Endothelial cell of umbilical vein (primary cell): ENCODE results near the gene TSPAN9. TPM values are rescaled to one million over a fixed set of nuclear protein-coding genes. Genes with fewer than 3 reads are reported as not detected.
A peak's percentile ranks its signal among the peaks of the same experiment; 100 is the strongest.

Experiments
- BruUV-seq: library from RNA; stranded (reverse); fragments of 400-500 nt; replicated peaks from 2 replicates; lab custom pipeline; 2021; lab: Mats Ljungman, UMichigan
- CTCF ChIA-PET: fragments of 300-600, 350-600 bp; sonication (Branson Sonifier 250); formaldehyde crosslinking; loops from one replicate; lab custom pipeline; 2021; ENCODE audit warnings: antibody characterized with exemption, inconsistent platforms; lab: Charles Lee
- POLR2A ChIA-PET: fragments of 300-600, 350-600 bp; sonication (Branson Sonifier 250); formaldehyde crosslinking; loops from one replicate; lab custom pipeline; 2021; ENCODE audit warnings: antibody characterized with exemption, inconsistent platforms; lab: Charles Lee
- DNase-seq: peaks from one replicate; pipeline ENCODE4 v3.0.0-alpha.2; 2011; ENCODE audit warnings: low read depth, low spot score
- FAIRE-seq: peaks from 2 replicates; lab custom pipeline; 2011; peaks lifted over from hg19 to GRCh38; lab: Jason Lieb, UNC
- H2AFZ ChIP-seq: 2 replicates; pipeline ENCODE4 v1.6.0; 2012; ENCODE audit warnings: low read depth, low read length, control low read depth, inconsistent platforms
- H3K27ac ChIP-seq: 2 replicates; pipeline ENCODE4 v1.5.1; 2011; ENCODE audit warnings: low read depth, mild to moderate bottlenecking, control low read depth, low read length, moderate library complexity; ENCODE audit not compliant: insufficient read depth
- H3K27me3 ChIP-seq, 2 experiments: 2 replicates each; pipeline versions ENCODE4 v1.6.0 to v1.6.1; 2011; ENCODE audit warnings: low read length in 2 of 2, mixed read lengths in 1 of 2; ENCODE audit not compliant: control insufficient read depth in 2 of 2, insufficient read depth in 2 of 2
- H3K36me3 ChIP-seq, 2 experiments: 2 replicates in 1 of 2; 3 replicates in 1 of 2; pipeline ENCODE4 v1.5.1; 2011; ENCODE audit warnings: low read length in 2 of 2, mild to moderate bottlenecking in 1 of 2, moderate library complexity in 1 of 2; ENCODE audit not compliant: control insufficient read depth in 2 of 2, insufficient read depth in 2 of 2; ENCODE audit errors: extremely low read depth in 1 of 2
- H3K4me1 ChIP-seq: 3 replicates; pipeline ENCODE4 v1.5.1; 2011; ENCODE audit warnings: mild to moderate bottlenecking, low read length; ENCODE audit not compliant: control insufficient read depth, insufficient read depth; ENCODE audit errors: extremely low read depth
- H3K4me2 ChIP-seq: 2 replicates; pipeline ENCODE4 v1.6.1; 2011; ENCODE audit warnings: low read length, control low read depth, mixed read lengths; ENCODE audit not compliant: insufficient read depth
- H3K4me3 ChIP-seq, 3 experiments: fragments of 200-600 bp in 1 of 3; sonication (generic), shearing (Covaris generic) in 1 of 3; replicated peaks in 1 of 3; 2 replicates each; pipeline ENCODE4 v1.5.1; 2011 to 2016; ENCODE audit warnings: control low read depth in 3 of 3, low read length in 3 of 3, mild to moderate bottlenecking in 2 of 3, inconsistent platforms in 1 of 3, low read depth in 1 of 3, moderate library complexity in 1 of 3; ENCODE audit not compliant: insufficient read depth in 1 of 3
- H3K79me2 ChIP-seq: 2 replicates; pipeline ENCODE4 v1.6.0; 2012; ENCODE audit warnings: low read length, inconsistent platforms; ENCODE audit not compliant: control insufficient read depth, insufficient read depth
- H3K9ac ChIP-seq: replicated peaks from 2 replicates; pipeline ENCODE3; 2011; ENCODE audit warnings: low read length, control low read depth; ENCODE audit not compliant: insufficient read depth; ENCODE audit errors: extremely low read depth
- H3K9me1 ChIP-seq: replicated peaks from 3 replicates; pipeline ENCODE4 v1.6.0; 2011; ENCODE audit warnings: mild to moderate bottlenecking, low read length; ENCODE audit not compliant: control insufficient read depth, insufficient read depth; ENCODE audit errors: extremely low read depth
- H3K9me3 ChIP-seq: replicated peaks from 2 replicates; pipeline ENCODE4 v1.5.1; 2012; ENCODE audit warnings: low read length, inconsistent platforms; ENCODE audit not compliant: control insufficient read depth, insufficient read depth
- H4K20me1 ChIP-seq: replicated peaks from 2 replicates; pipeline ENCODE3; 2011; ENCODE audit warnings: mild to moderate bottlenecking, low read length; ENCODE audit not compliant: control insufficient read depth, insufficient read depth; ENCODE audit errors: extremely low read depth
- JUN ChIP-seq: IDR thresholded peaks from 2 replicates; pipeline ENCODE4 v1.6.1; 2011; ENCODE audit warnings: borderline replicate concordance, low read depth; ENCODE audit not compliant: insufficient read length, insufficient read depth
- dilution Hi-C: fragments of 300-500 bp; cut with MboI; formaldehyde crosslinking; loops from one replicate; pipeline ENCODE4 v1.15.0; 2019; ENCODE audit warnings: low sequenced_read_pairs; ENCODE audit not compliant: extremely low pct_ligation_motif_present
- intact Hi-C: fragments of 100-400 bp; cut with micrococcal nuclease; formaldehyde crosslinking; loops from one replicate; pipeline ENCODE4 v1.10.0; 2022
- polyA plus RNA-seq, 4 experiments: library from polyadenylated mRNA; depleted of rRNA in 3 of 4; stranded (reverse) in 3 of 4; unstranded in 1 of 4; fragments of >200 nt; gene quantifications; 2 replicates each; pipeline versions ENCODE4 v1.2.1 to v1.2.3, GENCODE V29; 2011 to 2012; ENCODE audit warnings: missing spikeins in 1 of 4
- total RNA-seq: library from RNA; stranded (reverse); gene quantifications from 2 replicates; pipeline ENCODE4 v1.2.3, GENCODE V29; 2021
- TF ChIP-seq, protein P1 (sequence below), 2 donors: IDR thresholded peaks; 1 replicate in 1 of 2; 2 replicates in 1 of 2; pipeline ENCODE4 v1.5.1; 2011; ENCODE audit warnings: low read length in 2 of 2, mild to moderate bottlenecking in 2 of 2, moderate library complexity in 2 of 2, control low read depth in 1 of 2, inconsistent platforms in 1 of 2, low read depth in 1 of 2; ENCODE audit not compliant: insufficient read depth in 1 of 2; ENCODE audit errors: extremely low read depth in 1 of 2

Gene TSPAN9
- total and polyA plus RNA-seq, 2 donors (not counting 3 experiments of a cell fraction or from before 2014, with no cell fraction given) = 43.3 to 66.8 TPM

DNA sequence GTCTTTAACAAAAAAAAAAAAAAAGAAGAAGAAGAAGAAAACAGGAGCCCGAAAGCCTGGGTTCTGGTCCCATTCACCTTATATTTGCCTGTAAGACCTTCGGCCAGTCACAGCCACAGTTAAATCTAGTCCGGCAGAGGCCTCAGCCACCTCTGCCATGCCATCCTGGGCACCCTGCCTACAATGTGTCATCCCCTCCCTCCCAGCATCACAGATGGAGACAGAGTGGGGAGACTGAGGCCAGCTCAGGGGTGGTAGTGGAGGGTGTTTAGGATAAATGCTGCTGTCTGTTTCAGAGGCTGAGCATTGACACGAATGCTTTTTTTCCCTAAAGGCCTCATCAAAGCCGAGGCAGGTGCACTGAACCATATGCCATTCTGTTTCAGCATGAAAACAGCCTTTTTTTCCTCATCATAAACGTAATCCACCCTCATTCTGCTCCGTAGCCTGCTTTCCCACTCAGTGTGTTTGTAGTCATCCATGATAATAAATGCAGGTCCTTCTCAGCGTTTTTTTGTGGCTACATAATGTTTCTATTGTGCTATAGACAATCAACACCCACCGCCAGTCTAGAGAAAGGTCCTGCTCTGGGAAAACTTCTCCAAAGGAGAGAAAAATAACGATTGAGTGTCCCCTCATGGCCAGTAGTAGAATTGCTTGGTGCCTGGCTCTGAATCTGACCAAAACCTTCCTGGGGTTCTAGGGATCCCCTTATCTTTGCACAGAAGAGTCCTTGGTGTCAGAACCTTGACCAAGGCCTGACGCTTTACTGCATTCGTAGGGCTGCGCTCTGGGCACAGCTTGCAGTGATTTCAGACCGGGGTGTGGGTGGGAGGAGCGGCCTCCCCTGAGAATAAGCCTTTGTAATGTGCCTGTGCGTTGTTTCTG lies 41.1 kb upstream of the TSPAN9 start:
- no peaks in the 10 kb centered on the region for H3K9me3 ChIP-seq
- no peak overlapping the region for H2AFZ ChIP-seq
- H3K79me2 ChIP-seq = no peaks in the 10 kb centered on the region
- dilution Hi-C loops = no loop called here
- H3K36me3 ChIP-seq = peaks cover 0 to 12% of the 10 kb centered on the region in 2 experiments
- CTCF ChIA-PET = interaction anchor here (3.9 to 5.5 kb wide), 2 partner anchors 150 to 182 kb away, joined by 38 to 91 read pairs; no protein-coding TSS in a partner anchor
- H4K20me1 ChIP-seq = no peaks in the 10 kb centered on the region
- H3K27me3 ChIP-seq = no peaks in the 10 kb centered on the region
- intact Hi-C loops = loop anchor here (2.0 kb wide), 1 partner anchor 241 kb away; the partner anchor contains the start of gene FKBP4
- no TSS peak for BruUV-seq
- peak; percentile 30 for DNase-seq
- peaks cover 21% of the 10 kb centered on the region for H3K4me1 ChIP-seq
- no peak for TF ChIP-seq JUN
- TF ChIP-seq, protein P1, sequence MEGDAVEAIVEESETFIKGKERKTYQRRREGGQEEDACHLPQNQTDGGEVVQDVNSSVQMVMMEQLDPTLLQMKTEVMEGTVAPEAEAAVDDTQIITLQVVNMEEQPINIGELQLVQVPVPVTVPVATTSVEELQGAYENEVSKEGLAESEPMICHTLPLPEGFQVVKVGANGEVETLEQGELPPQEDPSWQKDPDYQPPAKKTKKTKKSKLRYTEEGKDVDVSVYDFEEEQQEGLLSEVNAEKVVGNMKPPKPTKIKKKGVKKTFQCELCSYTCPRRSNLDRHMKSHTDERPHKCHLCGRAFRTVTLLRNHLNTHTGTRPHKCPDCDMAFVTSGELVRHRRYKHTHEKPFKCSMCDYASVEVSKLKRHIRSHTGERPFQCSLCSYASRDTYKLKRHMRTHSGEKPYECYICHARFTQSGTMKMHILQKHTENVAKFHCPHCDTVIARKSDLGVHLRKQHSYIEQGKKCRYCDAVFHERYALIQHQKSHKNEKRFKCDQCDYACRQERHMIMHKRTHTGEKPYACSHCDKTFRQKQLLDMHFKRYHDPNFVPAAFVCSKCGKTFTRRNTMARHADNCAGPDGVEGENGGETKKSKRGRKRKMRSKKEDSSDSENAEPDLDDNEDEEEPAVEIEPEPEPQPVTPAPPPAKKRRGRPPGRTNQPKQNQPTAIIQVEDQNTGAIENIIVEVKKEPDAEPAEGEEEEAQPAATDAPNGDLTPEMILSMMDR (IDR thresholded peaks at IDR 0.05; ENCODE audit: extremely low read depth in 1 of 2, insufficient read depth in 1 of 2, low read depth in 1 of 2, low read length in 2 of 2) = peak; percentile 46 to 58
- H3K4me3 ChIP-seq = no peak overlapping the region
- H3K4me2 ChIP-seq = no peak overlapping the region
- no peak overlapping the region for H3K9ac ChIP-seq
- FAIRE-seq = no peak
- POLR2A ChIA-PET = no interaction called here
- no peaks in the 10 kb centered on the region for H3K9me1 ChIP-seq
- H3K27ac ChIP-seq = no peak overlapping the region
